H1 (cell line): ENCODE results near the gene GLIS2. TPM values are rescaled to one million over a fixed set of nuclear protein-coding genes. Genes with fewer than 3 reads are reported as not detected.

Source experiments
- CEBPB ChIP-seq: IDR thresholded peaks from 2 replicates; pipeline ENCODE4 v1.6.1; 2012; ENCODE audit warnings: low read depth, low read length
- CTBP2 ChIP-seq: IDR thresholded peaks from 2 replicates; pipeline ENCODE4 v1.7.0; 2011; ENCODE audit warnings: borderline replicate concordance, mild to moderate bottlenecking, moderate library complexity, mixed read lengths, low read length; ENCODE audit not compliant: insufficient read depth, insufficient read length
- GTF2F1 ChIP-seq: IDR thresholded peaks from 2 replicates; pipeline ENCODE4 v1.6.1; 2012; ENCODE audit warnings: low read depth, low read length, improper control_type of control experiment, borderline replicate concordance
- HDAC6 ChIP-seq: IDR thresholded peaks from one replicate; pipeline ENCODE4 v1.7.1; 2012; ENCODE audit warnings: low read depth, mild to moderate bottlenecking, inconsistent platforms, low read length, moderate library complexity
- JUN ChIP-seq: IDR thresholded peaks from 2 replicates; pipeline ENCODE4 v1.6.1; 2011; ENCODE audit warnings: low read depth, mild to moderate bottlenecking, improper control_type of control experiment, low read length
- JUND ChIP-seq: IDR thresholded peaks from 2 replicates; pipeline ENCODE4 v1.6.1; 2011; ENCODE audit warnings: mild to moderate bottlenecking, improper control_type of control experiment, low read length
- KDM1A ChIP-seq: fragments of 200-600, 300-600 bp; sonication (generic); IDR thresholded peaks from 2 replicates; pipeline ENCODE4 v1.7.1; 2016; ENCODE audit warnings: mild to moderate bottlenecking, low read length, borderline replicate concordance
- NRF1 ChIP-seq: IDR thresholded peaks from 2 replicates; pipeline ENCODE4 v1.6.1; 2011; ENCODE audit warnings: mild to moderate bottlenecking, low read depth, low read length, improper control_type of control experiment
- RBBP5 ChIP-seq: IDR thresholded peaks from 2 replicates; pipeline ENCODE4 v1.7.1; 2012; ENCODE audit warnings: low read depth, mild to moderate bottlenecking, inconsistent platforms, low read length, moderate library complexity, borderline replicate concordance
- SIX5 ChIP-seq: IDR thresholded peaks from 2 replicates; pipeline ENCODE4 v1.6.1; 2011; ENCODE audit warnings: mild to moderate bottlenecking, low read depth, low read length
- SP2 ChIP-seq: IDR thresholded peaks from 2 replicates; pipeline ENCODE4 v1.6.1; 2012; ENCODE audit warnings: mild to moderate bottlenecking, low read length, inconsistent platforms
- polyA plus RNA-seq, 7 experiments: library from polyadenylated mRNA; depleted of rRNA in 3 of 7; stranded (reverse) in 5 of 7; unstranded in 2 of 7; fragments of >200 nt in 5 of 7; fragments of 200-250 nt in 2 of 7; gene quantifications; 1 replicate in 5 of 7; 2 replicates in 1 of 7; 4 replicates in 1 of 7; pipeline versions ENCODE4 v1.2.1 to v1.2.3, GENCODE V29; 2011 to 2013; ENCODE audit warnings: missing spikeins in 2 of 7, mixed read lengths in 2 of 7
- total RNA-seq: library from RNA; stranded (reverse); fragmentation: NEBNext Ultra II Directional; extraction: Animal tissue kit (Norgen Biotek cat#: 25700); gene quantifications from 2 replicates; pipeline ENCODE4 v1.2.1, GENCODE V29; 2021

GLIS2 gene
- total and polyA plus RNA-seq, 2 of the 8 experiments (the other 6 are each of a cell fraction or from before 2014, with no cell fraction given), result 4.3 to 17.4 TPM

DNA sequence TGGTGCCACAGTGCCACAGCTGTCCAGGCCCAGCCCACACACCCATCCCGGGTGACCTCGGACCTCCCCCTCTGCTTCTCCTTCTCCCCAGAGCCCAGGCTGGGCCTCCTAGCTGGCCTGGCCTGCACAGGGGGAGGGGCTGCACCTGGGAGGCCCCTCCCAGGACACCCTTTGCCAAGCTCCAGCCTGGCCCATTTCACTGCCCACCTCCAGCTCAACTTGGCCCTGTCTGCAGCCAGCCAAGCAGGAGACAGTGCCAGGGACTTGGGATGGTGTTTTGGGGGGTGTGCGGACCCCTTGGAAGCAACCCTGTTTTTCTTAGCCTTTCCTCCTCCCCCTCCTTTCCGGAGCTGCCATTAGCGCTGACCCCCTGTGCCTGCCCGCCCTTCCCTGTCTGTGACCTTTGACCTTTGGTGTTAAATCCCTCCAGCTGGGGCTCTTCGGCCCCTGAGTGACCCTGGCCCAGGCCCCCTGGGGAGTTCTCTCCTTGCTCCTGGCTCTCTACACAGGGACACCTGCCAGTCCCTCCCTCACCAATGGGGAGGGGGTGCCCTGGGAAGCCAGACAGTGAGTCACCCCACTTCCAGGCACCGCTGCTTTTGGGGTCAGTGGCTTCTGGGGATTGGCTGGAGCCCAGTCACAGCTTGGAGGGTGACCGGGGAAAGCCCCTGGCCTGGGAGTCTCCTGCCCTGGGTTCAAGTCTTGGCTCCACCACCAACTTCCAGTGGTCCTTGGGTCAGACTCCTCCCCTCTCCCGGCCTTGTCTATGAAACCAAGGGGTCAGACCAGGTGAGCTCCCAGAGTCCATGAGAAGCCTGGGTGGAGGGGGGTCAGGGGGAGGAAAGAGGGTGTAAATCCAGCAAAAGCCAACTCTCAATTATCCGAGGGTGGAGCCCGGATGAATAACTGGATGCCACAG is 1.9 kb downstream of the GLIS2 start (continued):
- TF ChIP-seq GTF2F1 (no peak), SP2 (no peak), RBBP5 (no peak), CTBP2 (no peak), HDAC6 (no peak), SIX5 (no peak), NRF1 (no peak), JUN (no peak), JUND (no peak), CEBPB (no peak), KDM1A (no peak)
- TF ChIP-seq, all 59 proteins: peak for 0
